HepG2 (cell line): ENCODE data around the gene UBE2E1. TPM values are rescaled to one million over a fixed set of nuclear protein-coding genes. Genes with fewer than 3 reads are reported as not detected.

ENCODE experiments used
- ATAC-seq: fragments of 200-7000 bp; cut with Tn5 transposase; 3 replicates; pipeline ENCODE4 v1.9.1; 2020; ENCODE audit warnings: mild to moderate bottlenecking, moderate library complexity
- BruUV-seq: library from RNA; stranded (reverse); fragments of 400-500 nt; replicated peaks from 2 replicates; lab custom pipeline; 2021; lab: Mats Ljungman, UMichigan
- CTCF ChIA-PET: fragments of 300-600 bp; formaldehyde crosslinking; extraction: SDS; loops from one replicate; lab custom pipeline; 2021; ENCODE audit warnings: low total read pairs, inconsistent platforms, low intra/inter-chr PET ratio; lab: Yijun Ruan, JAX
- POLR2A ChIA-PET: fragments of 350-600 bp; sonication (Branson Sonifier 250); formaldehyde crosslinking; loops from one replicate; lab custom pipeline; 2020; ENCODE audit warnings: antibody characterized with exemption, inconsistent platforms; lab: Yijun Ruan, JAX
- DNase-seq: peaks from one replicate; pipeline ENCODE4 v3.0.0-alpha.2; 2015; ENCODE audit warnings: low spot score
- FAIRE-seq: peaks from 3 replicates; lab custom pipeline; 2011; peaks lifted over from hg19 to GRCh38; lab: Jason Lieb, UNC
- H2AFZ ChIP-seq: one replicate; pipeline ENCODE4 v1.6.1; 2011; ENCODE audit warnings: low read length, inconsistent platforms
- H3K27ac ChIP-seq: fragments of 300-600 bp; 3 replicates; pipeline ENCODE4 v1.8.0; 2011; ENCODE audit warnings: mixed run types, mild to moderate bottlenecking, mixed read lengths, low read length, inconsistent platforms; ENCODE audit not compliant: insufficient read depth; ENCODE audit errors: extremely low read length
- H3K27me3 ChIP-seq, 2 experiments: fragments of 200-600 bp in 1 of 2; 2 replicates in 1 of 2; 3 replicates in 1 of 2; pipeline versions ENCODE4 v1.6.0 to v1.8.0; 2011; ENCODE audit warnings: low read length in 2 of 2, mild to moderate bottlenecking in 2 of 2, moderate library complexity in 2 of 2, inconsistent platforms in 1 of 2; ENCODE audit not compliant: insufficient read depth in 2 of 2, control insufficient read depth in 1 of 2
- H3K36me3 ChIP-seq, 2 experiments: fragments of 200-600 bp in 1 of 2; replicated peaks in 1 of 2; 2 replicates in 1 of 2; 3 replicates in 1 of 2; pipeline versions ENCODE4 v1.5.1 to v1.8.0; 2011; ENCODE audit warnings: low read length in 2 of 2, inconsistent platforms in 1 of 2; ENCODE audit not compliant: insufficient read depth in 2 of 2, control insufficient read depth in 1 of 2
- H3K4me1 ChIP-seq: 2 replicates; pipeline ENCODE4 v1.5.1; 2012; ENCODE audit warnings: low read length, inconsistent platforms; ENCODE audit not compliant: insufficient read depth
- H3K4me2 ChIP-seq: 2 replicates; pipeline ENCODE4 v1.6.0; 2011; ENCODE audit warnings: low read depth, low read length, inconsistent platforms
- H3K4me3 ChIP-seq, 3 experiments: fragments of 200-600 bp in 1 of 3; sonication (generic), shearing (Covaris generic) in 1 of 3; replicated peaks in 1 of 3; 2 replicates each; pipeline ENCODE4 v1.5.1; 2011 to 2016; ENCODE audit warnings: low read length in 3 of 3, inconsistent platforms in 2 of 3, low read depth in 2 of 3, mild to moderate bottlenecking in 2 of 3, control low read depth in 1 of 3, mixed read lengths in 1 of 3; ENCODE audit not compliant: insufficient read depth in 1 of 3
- H3K79me2 ChIP-seq: one replicate; pipeline ENCODE4 v1.6.1; 2011; ENCODE audit warnings: low read length, inconsistent platforms; ENCODE audit not compliant: insufficient read depth
- H3K9ac ChIP-seq: 2 replicates; pipeline ENCODE4 v1.6.0; 2011; ENCODE audit warnings: mild to moderate bottlenecking, low read depth, low read length, inconsistent platforms; ENCODE audit not compliant: insufficient read depth
- H3K9me3 ChIP-seq: 2 replicates; pipeline ENCODE4 v1.5.1; 2012; ENCODE audit warnings: mild to moderate bottlenecking, low read length
- H4K20me1 ChIP-seq: 2 replicates; pipeline ENCODE4 v1.6.0; 2011; ENCODE audit warnings: inconsistent platforms, mild to moderate bottlenecking, low read length, moderate library complexity; ENCODE audit not compliant: insufficient read depth
- CEBPB ChIP-seq: IDR thresholded peaks from 2 replicates; pipeline ENCODE4 v1.6.1; 2011; ENCODE audit warnings: low read depth, low read length, improper control_type of control experiment, borderline replicate concordance
- CEBPG ChIP-seq: IDR thresholded peaks from 2 replicates; pipeline ENCODE4 v1.6.1; 2016
- KLF9 ChIP-seq: IDR thresholded peaks from 2 replicates; pipeline ENCODE4 v1.6.1; 2016; ENCODE audit warnings: low read depth
- MEIS2 ChIP-seq: sonication (generic); formaldehyde crosslinking; IDR thresholded peaks from 2 replicates; pipeline ENCODE4 v1.9.0; 2021; ENCODE audit warnings: mild to moderate bottlenecking, missing genetic modification reagents
- PAX8 ChIP-seq: sonication (generic); formaldehyde crosslinking; IDR thresholded peaks from 2 replicates; pipeline ENCODE4 v1.8.0; 2022; ENCODE audit warnings: mild to moderate bottlenecking, missing genetic modification reagents, borderline replicate concordance
- WGBS: methylation state at CpG from one replicate; pipeline ENCODE4 v1.1.6; 2017; ENCODE audit warnings: low lambda C conversion rate; 5-methylcytosine and 5-hydroxymethylcytosine counted together
- in situ Hi-C: cut with HindIII; loops from 2 replicates; pipeline ENCODE4 v1.10.0; 2017; ENCODE audit warnings: low pct_unique_long_range_greater_than_20kb; ENCODE audit not compliant: extremely low pct_ligation_motif_present
- intact Hi-C: fragments of 100-400 bp; cut with micrococcal nuclease; formaldehyde crosslinking; loops from one replicate; pipeline ENCODE4 v1.10.0; 2022; ENCODE audit not compliant: unreplicated experiment
- polyA plus RNA-seq, 8 experiments: library from polyadenylated mRNA; depleted of rRNA in 3 of 8; stranded (reverse) in 7 of 8; unstranded in 1 of 8; fragments of >200 nt; fragmentation: Illumina TruSeq in 4 of 8; extraction: Trizol in 4 of 8; gene quantifications; 2 replicates each; pipeline versions ENCODE4 v1.2.1 to v1.2.3, GENCODE V29; 2011 to 2016; ENCODE audit warnings: low read depth in 4 of 8, missing spikeins in 1 of 8, mixed read lengths in 1 of 8; ENCODE audit not compliant: insufficient read depth in 1 of 8
- total RNA-seq, 5 experiments: library from RNA; depleted of rRNA; stranded (reverse); fragments of >200 nt; fragmentation: Illumina TruSeq; extraction: Trizol; gene quantifications; 2 replicates each; pipeline ENCODE4 v1.2.3, GENCODE V29; 2016; ENCODE audit warnings: low read depth in 1 of 5
- TF ChIP-seq, protein P1 (sequence below): sonication (generic); formaldehyde crosslinking; IDR thresholded peaks from 2 replicates; pipeline ENCODE4 v1.4.0; 2020; ENCODE audit warnings: mild to moderate bottlenecking, missing genetic modification reagents

The UBE2E1 gene
- total and polyA plus RNA-seq, 2 of the 13 experiments (the other 11 are each of a cell fraction or from before 2014, with no cell fraction given): 55.4 to 61.8 TPM

DNA sequence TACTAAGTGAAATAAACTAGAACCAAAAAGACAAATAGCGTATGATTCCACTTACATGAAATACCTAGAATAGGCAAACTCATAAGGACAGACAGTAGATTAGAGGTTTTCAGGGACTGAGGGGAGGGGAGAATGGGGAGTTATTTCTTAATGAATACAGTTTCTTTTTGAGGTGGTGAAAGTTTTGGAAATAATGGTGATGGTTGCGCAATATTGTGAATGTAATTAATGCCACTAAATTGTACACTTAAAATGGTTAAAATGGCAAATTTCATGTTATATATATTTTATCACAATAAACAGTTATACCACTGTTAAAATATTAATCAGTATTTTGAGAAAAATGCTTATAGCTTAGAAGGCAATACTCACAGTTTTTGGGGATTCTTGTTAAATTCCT, 11.0 kb downstream of the UBE2E1 start:
- H3K27ac ChIP-seq: no peak overlapping the region
- no peak overlapping the region for H3K4me2 ChIP-seq
- POLR2A ChIA-PET: no interaction called here
- H4K20me1 ChIP-seq: no peaks in the 10 kb centered on the region; the same call in 1 of the 2 replicates
- H3K36me3 ChIP-seq: no peaks in the 10 kb centered on the region
- in situ Hi-C loops: no loop called here
- DNase-seq (no peak), ATAC-seq (no peak), FAIRE-seq (no peak)
- TF ChIP-seq PAX8 (CRISPR knock-in tag) (no peak), KLF9 (CRISPR knock-in tag) (no peak), CEBPB (peak; percentile 89), CEBPG (CRISPR knock-in tag) (peak; percentile 34; the same call in 1 of the 2 replicates), MEIS2 (CRISPR knock-in tag) (no peak)
- TF ChIP-seq, protein P1, sequence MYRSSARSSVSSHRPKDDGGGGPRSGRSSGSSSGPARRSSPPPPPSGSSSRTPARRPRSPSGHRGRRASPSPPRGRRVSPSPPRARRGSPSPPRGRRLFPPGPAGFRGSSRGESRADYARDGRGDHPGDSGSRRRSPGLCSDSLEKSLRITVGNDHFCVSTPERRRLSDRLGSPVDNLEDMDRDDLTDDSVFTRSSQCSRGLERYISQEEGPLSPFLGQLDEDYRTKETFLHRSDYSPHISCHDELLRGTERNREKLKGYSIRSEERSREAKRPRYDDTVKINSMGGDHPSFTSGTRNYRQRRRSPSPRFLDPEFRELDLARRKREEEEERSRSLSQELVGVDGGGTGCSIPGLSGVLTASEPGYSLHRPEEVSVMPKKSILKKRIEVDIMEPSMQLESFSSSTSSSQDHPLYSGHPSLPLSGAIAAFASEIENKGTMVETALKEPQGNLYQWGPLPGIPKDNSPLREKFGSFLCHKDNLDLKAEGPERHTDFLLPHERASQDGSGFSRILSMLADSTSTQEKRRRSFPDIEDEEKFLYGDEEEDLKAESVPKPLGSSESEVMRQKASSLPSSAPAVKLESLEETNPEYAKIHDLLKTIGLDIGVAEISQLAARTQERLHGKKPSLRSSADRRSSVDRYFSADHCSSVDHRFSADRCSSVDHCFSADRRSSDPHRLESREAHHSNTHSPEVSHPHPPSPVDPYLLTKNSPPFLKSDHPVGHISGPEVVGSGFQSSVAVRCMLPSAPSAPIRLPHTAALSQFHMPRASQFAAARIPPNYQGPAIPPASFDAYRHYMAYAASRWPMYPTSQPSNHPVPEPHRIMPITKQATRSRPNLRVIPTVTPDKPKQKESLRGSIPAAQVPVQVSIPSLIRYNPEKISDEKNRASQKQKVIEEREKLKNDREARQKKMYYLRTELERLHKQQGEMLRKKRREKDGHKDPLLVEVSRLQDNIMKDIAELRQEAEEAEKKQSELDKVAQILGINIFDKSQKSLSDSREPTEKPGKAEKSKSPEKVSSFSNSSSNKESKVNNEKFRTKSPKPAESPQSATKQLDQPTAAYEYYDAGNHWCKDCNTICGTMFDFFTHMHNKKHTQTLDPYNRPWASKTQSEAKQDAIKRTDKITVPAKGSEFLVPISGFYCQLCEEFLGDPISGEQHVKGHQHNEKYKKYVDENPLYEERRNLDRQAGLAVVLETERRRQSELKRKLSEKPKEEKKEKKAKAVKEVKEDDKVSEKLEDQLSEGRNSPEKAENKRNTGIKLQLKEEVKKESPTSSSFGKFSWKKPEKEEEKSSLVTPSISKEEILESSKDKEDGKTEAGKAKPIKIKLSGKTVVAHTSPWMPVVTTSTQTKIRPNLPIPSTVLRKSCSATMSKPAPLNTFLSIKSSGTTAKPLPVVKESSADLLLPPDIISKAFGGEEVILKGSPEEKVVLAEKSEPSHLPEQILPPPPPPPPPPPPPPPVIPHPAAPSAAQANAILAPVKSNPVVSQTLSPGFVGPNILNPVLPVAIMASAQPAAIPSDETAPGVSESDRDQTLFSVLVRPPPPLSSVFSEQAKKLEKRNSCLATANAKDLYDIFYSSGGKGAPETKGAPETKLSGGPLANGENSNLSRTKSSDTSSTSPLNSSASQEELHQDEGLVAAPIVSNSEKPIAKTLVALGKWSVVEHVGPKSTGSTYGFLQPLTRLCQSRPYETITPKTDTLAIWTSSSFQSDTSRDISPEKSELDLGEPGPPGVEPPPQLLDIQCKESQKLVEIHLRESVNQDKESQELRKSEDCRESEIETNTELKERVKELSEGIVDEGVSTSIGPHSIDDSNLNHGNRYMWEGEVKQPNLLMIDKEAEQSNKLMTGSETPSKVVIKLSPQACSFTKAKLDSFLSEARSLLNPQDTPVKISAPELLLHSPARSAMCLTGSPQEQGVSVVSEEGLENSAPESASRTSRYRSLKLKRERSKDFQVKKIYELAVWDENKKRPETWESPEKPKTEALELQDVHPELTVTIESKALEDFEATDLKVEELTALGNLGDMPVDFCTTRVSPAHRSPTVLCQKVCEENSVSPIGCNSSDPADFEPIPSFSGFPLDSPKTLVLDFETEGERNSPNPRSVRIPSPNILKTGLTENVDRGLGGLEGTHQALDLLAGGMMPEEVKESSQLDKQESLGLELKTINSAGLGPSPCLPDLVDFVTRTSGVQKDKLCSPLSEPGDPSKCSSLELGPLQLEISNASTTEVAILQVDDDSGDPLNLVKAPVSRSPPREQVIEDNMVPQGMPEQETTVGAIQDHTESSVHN (CRISPR knock-in tag): no peak
- BruUV-seq: no TSS peak
- peaks cover 68% of the 10 kb centered on the region for H3K79me2 ChIP-seq
- CTCF ChIA-PET: no interaction called here
- intact Hi-C loops: no loop called here
- no peak overlapping the region for H3K9ac ChIP-seq
- H3K27me3 ChIP-seq: no peaks in the 10 kb centered on the region
- peaks cover 23% of the 10 kb centered on the region for H3K4me1 ChIP-seq
- H2AFZ ChIP-seq: no peak overlapping the region
- no peaks in the 10 kb centered on the region for H3K9me3 ChIP-seq
- no peak overlapping the region for H3K4me3 ChIP-seq
- 97% methylated on average over 2 of the region's 2 CpGs for WGBS
